Upper lobe of right lung (tissue), 1 donor: ENCODE results near the gene AMTN. TPM values are rescaled to one million over a fixed set of nuclear protein-coding genes. Genes with fewer than 3 reads are reported as not detected.

ENCODE experiments used
- ATAC-seq: fragments of 200-7000 bp; cut with Tn5 transposase; one replicate; pipeline ENCODE4 v1.9.1; 2020; ENCODE audit warnings: mild to moderate bottlenecking, moderate library complexity
- DNase-seq: peaks from one replicate; pipeline ENCODE4 v3.0.0-alpha.2; 2020
- H3K27ac ChIP-seq: fragments of 200-600 bp; one replicate; pipeline ENCODE4 v1.8.0; 2022
- H3K27me3 ChIP-seq: fragments of 200-600 bp; one replicate; pipeline ENCODE4 v1.8.0; 2022; ENCODE audit warnings: mild to moderate bottlenecking
- H3K36me3 ChIP-seq: fragments of 200-600 bp; one replicate; pipeline ENCODE4 v1.8.0; 2022
- H3K4me1 ChIP-seq: fragments of 200-600 bp; one replicate; pipeline ENCODE4 v1.8.0; 2022
- H3K4me3 ChIP-seq: fragments of 200-600 bp; one replicate; pipeline ENCODE4 v1.8.0; 2022; ENCODE audit warnings: mild to moderate bottlenecking
- H3K9me3 ChIP-seq: fragments of 200-600 bp; one replicate; pipeline ENCODE4 v1.8.0; 2022
- CTCF ChIP-seq: fragments of 200-600 bp; IDR thresholded peaks from one replicate; pipeline ENCODE4 v1.8.0; 2022; ENCODE audit warnings: antibody characterized with exemption
- intact Hi-C: fragments of 100-400 bp; cut with DNase I; formaldehyde crosslinking; loops from one replicate; pipeline ENCODE4 v1.11.0; 2022
- total RNA-seq: library from RNA; stranded (reverse); fragmentation: NEBNext Ultra II Directional; extraction: Animal tissue kit (Norgen Biotek cat#: 25700); gene quantifications from one replicate; pipeline ENCODE4 v1.2.1, GENCODE V29; 2021
- donor health status: DM: no; HTN: yes; CAD: no; lungs with severe emphysema.

The AMTN gene
- total RNA-seq, 1 donor from 2014 or later = not detected

DNA sequence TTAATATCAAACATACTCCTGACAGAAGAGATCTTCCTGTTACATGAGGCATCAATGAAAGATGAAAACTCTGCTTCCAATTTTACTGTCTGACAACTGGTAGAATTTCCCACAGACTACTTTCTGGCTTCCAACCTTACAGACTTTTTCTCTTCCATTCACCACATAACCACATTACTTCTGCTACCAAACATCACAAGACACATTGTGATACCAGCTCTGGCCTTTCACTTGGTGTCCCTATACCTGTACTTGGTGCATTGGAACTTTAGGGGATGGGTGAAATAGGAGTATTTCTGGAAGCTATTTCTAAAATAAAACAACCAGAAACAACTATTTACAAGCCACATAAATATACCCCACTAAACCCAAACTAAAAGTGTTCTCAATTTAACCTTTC is 20.5 kb downstream of the AMTN start:
- Histone ChIP-seq H3K27ac (no peak overlapping the region), H3K9me3 (no peaks in the 10 kb centered on the region), H3K36me3 (no peaks in the 10 kb centered on the region), H3K4me3 (no peak overlapping the region), H3K27me3 (no peaks in the 10 kb centered on the region), H3K4me1 (no peaks in the 10 kb centered on the region)
- no peak for DNase-seq
- no peak for TF ChIP-seq CTCF
- intact Hi-C loops = no loop called here
- no peak for ATAC-seq

GRCh38 chr4:70544279-70544868 is 26.0 kb downstream of the AMTN start:
- intact Hi-C loops = no loop called here
- H3K4me1 ChIP-seq = no peaks in the 10 kb centered on the region
- DNase-seq (no peak), ATAC-seq (no peak)
- no peaks in the 10 kb centered on the region for H3K27me3 ChIP-seq
- no peaks in the 10 kb centered on the region for H3K9me3 ChIP-seq
- H3K36me3 ChIP-seq = no peaks in the 10 kb centered on the region
- peak; percentile 44 for TF ChIP-seq CTCF
- no peak overlapping the region for H3K27ac ChIP-seq
- no peak overlapping the region for H3K4me3 ChIP-seq

DNA sequence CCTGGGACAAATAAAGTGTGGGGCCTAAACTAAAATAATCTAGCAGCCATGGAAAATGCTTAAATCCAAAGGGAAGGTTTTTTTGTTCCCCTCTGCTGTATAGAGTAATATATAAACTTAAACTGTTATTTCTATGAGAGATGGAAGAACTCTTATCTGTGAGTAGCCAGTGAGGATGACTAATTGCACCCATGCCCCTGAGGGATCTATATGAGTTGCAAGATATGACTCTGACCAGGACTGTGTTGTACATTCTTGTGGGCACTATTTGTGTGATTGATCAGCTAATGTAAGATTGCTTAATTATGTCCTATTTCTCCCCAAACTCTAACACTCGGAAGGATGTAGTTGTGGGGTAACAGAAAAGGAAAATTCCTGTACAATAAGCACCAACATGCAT is 38.5 kb downstream of the AMTN start:
- no peaks in the 10 kb centered on the region for H3K9me3 ChIP-seq
- ATAC-seq = no peak
- no peak overlapping the region for H3K27ac ChIP-seq
- intact Hi-C loops = no loop called here
- no peak for TF ChIP-seq CTCF
- H3K4me1 ChIP-seq = no peaks in the 10 kb centered on the region
- no peak for DNase-seq
- H3K4me3 ChIP-seq = no peak overlapping the region
- H3K27me3 ChIP-seq = no peaks in the 10 kb centered on the region
- no peaks in the 10 kb centered on the region for H3K36me3 ChIP-seq

DNA sequence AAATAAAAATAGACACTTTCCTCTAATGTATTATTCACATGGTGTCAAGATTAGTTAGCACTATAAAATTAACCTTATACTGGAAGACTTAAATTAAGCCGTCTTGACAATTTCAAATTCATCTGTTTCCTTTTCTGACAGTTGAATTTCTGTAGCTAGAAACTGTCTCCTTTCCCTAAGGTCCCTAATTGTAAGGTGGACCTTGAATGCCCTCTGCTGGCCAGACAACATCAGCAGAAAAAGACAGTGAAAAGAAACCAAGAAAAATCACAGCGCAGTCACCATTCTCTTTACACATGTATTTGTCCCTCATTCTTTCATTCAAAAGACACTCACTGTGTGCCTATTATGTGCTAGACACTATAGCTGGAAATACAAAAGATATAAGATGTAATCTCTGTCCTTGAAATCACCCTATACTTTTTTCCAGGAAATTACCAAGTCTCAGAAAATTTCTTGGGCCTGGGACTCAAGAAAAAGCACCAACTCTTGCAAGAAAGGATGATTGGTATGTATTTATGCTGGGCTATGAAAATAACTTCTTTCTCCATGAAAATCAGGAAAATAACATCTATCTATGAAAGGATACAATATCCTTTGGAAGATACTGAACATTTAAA is 41.0 kb downstream of the AMTN start:
- H3K36me3 ChIP-seq = no peaks in the 10 kb centered on the region
- no peaks in the 10 kb centered on the region for H3K4me1 ChIP-seq
- TF ChIP-seq CTCF = peak; percentile 75
- H3K9me3 ChIP-seq = no peaks in the 10 kb centered on the region
- ATAC-seq (peak; percentile 72), DNase-seq (no peak)
- H3K4me3 ChIP-seq = no peak overlapping the region
- intact Hi-C loops = no loop called here
- H3K27me3 ChIP-seq = no peaks in the 10 kb centered on the region
- no peak overlapping the region for H3K27ac ChIP-seq

DNA sequence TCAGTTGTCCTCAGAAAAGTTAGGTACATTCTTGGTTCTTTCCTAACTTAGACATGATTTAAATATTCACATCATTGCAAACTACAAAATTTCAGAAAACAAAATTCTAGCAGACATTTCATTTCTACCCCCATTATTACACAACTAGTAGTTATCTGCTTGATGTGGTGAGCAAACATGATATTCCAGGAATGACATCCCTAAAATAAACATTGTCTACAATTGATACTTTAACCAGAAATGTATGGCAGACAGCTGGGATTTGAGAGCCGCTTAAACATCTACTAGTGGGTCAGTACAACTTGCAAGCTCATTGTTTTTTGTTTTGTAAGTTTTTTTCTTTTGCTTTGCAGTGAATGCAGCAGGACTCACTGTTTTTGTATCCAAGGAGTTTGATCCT is 41.6 kb downstream of the AMTN start:
- ATAC-seq (no peak), DNase-seq (no peak)
- no peaks in the 10 kb centered on the region for H3K4me1 ChIP-seq
- no peaks in the 10 kb centered on the region for H3K27me3 ChIP-seq
- no peaks in the 10 kb centered on the region for H3K9me3 ChIP-seq
- no peak for TF ChIP-seq CTCF
- no peaks in the 10 kb centered on the region for H3K36me3 ChIP-seq
- H3K4me3 ChIP-seq = no peak overlapping the region
- intact Hi-C loops = no loop called here
- no peak overlapping the region for H3K27ac ChIP-seq
